ENCODE data around the gene GP1BA. TPM values are rescaled to one million over a fixed set of nuclear protein-coding genes. Genes with fewer than 3 reads are reported as not detected.
A peak's percentile ranks its signal among the peaks of the same experiment; 100 is the strongest.

Gene GP1BA
- total and polyA plus RNA-seq, 10 donors, result 1.8 to 6.1 (median 2.8) TPM

GRCh38 chr17:4891411-4892410, 40.4 kb upstream of the GP1BA start:
- no peak overlapping the region for H3K4me3 ChIP-seq
- no peaks in the 10 kb centered on the region for H3K9me3 ChIP-seq
- 92 to 96% (median 94%) methylated on average over 38 to 42 of the region's 42 CpGs for WGBS, 5 donors
- H3K4me1 ChIP-seq, result peaks cover 0 to 8% (median 0%) of the 10 kb centered on the region in 6 donors
- no peaks in the 10 kb centered on the region for H3K27me3 ChIP-seq (replicated peaks in 1 of 7)
- peaks cover 8 to 100% (median 90%) of the 10 kb centered on the region in 6 donors for H3K36me3 ChIP-seq
- intact Hi-C loops (cut with DNase I; ENCODE audit: low total_unique reads), result no loop called here
- no peak overlapping the region for H3K27ac ChIP-seq
- TF ChIP-seq POLR2AphosphoS5 (IDR thresholded peaks at IDR 0.05), result no peak
- no peak for TF ChIP-seq POLR2A (IDR thresholded peaks at IDR 0.05)
- no peak for TF ChIP-seq CTCF (IDR thresholded peaks at IDR 0.05 in 8 of 11, conservative IDR thresholded peaks at IDR 0.05 in 3 of 11)
- no peak for DNase-seq

- no peak for DNase-seq
- Histone ChIP-seq H3K36me3 (peaks cover 8 to 100% (median 85%) of the 10 kb centered on the region in 6 donors), H3K4me3 (no peak overlapping the region), H3K4me1 (peaks cover 0 to 8% (median 0%) of the 10 kb centered on the region in 6 donors), H3K27me3 (replicated peaks in 1 of 7) (no peaks in the 10 kb centered on the region), H3K27ac (no peak overlapping the region), H3K9me3 (no peaks in the 10 kb centered on the region)
- no peak for TF ChIP-seq POLR2A (IDR thresholded peaks at IDR 0.05)
- peak in 1 of 3 donors; percentile 6 for TF ChIP-seq POLR2AphosphoS5 (IDR thresholded peaks at IDR 0.05)
- TF ChIP-seq CTCF (IDR thresholded peaks at IDR 0.05 in 8 of 11, conservative IDR thresholded peaks at IDR 0.05 in 3 of 11), result no peak
- WGBS, 5 donors, result 84 to 93% (median 88%) methylated on average over 14 to 23 of the region's 23 CpGs
- intact Hi-C loops (cut with DNase I; ENCODE audit: low total_unique reads), result no loop called here
Observed at GRCh38 chr17:4892499-4893221, 39.4 kb upstream of the GP1BA start.

- no peak overlapping the region for H3K27ac ChIP-seq
- H3K9me3 ChIP-seq, result no peaks in the 10 kb centered on the region
- H3K4me3 ChIP-seq, result no peak overlapping the region
- peaks cover 0 to 10% (median 2%) of the 10 kb centered on the region in 6 donors for H3K4me1 ChIP-seq
- intact Hi-C loops (cut with DNase I; ENCODE audit: low total_unique reads), result no loop called here
- DNase-seq, result no peak
- TF ChIP-seq POLR2A (IDR thresholded peaks at IDR 0.05), result no peak
- TF ChIP-seq POLR2AphosphoS5 (IDR thresholded peaks at IDR 0.05), result peak in 1 of 3 donors; percentile 7
- WGBS, 5 donors, result 85 to 95% (median 87%) methylated on average over 17 to 18 of the region's 18 CpGs
- H3K27me3 ChIP-seq (replicated peaks in 1 of 7), result no peaks in the 10 kb centered on the region
- peaks cover 8 to 96% (median 79%) of the 10 kb centered on the region in 6 donors for H3K36me3 ChIP-seq
Observed at GRCh38 chr17:4893272-4893671, 38.8 kb upstream of the GP1BA start.

- H3K9me3 ChIP-seq, result no peaks in the 10 kb centered on the region
- DNase-seq, result no peak
- no peak overlapping the region for H3K27ac ChIP-seq
- H3K4me3 ChIP-seq, result no peak overlapping the region
- peaks cover 5 to 15% (median 8%) of the 10 kb centered on the region in 6 donors for H3K4me1 ChIP-seq
- peaks cover 8 to 89% (median 76%) of the 10 kb centered on the region in 6 donors for H3K36me3 ChIP-seq
- peaks cover 0 to 6% (median 0%) of the 10 kb centered on the region in 7 donors for H3K27me3 ChIP-seq (replicated peaks in 1 of 7)
- no peak for TF ChIP-seq CTCF (IDR thresholded peaks at IDR 0.05 in 8 of 11, conservative IDR thresholded peaks at IDR 0.05 in 3 of 11)
- TF ChIP-seq POLR2AphosphoS5 (IDR thresholded peaks at IDR 0.05), result peak in 1 of 3 donors; percentile 41
- intact Hi-C loops (cut with DNase I; ENCODE audit: low total_unique reads), result no loop called here
- 87 to 93% (median 91%) methylated on average over 21 to 31 of the region's 31 CpGs for WGBS, 5 donors
Observed at GRCh38 chr17:4893721-4894560, 38.1 kb upstream of the GP1BA start.

Data from spleen (tissue), 11 donors.